GM12892 (cell line): ENCODE results near the gene ANKRD33.

Experiments
- POLR2A ChIP-seq: IDR thresholded peaks from 2 replicates; pipeline ENCODE4 v1.6.1; 2011; ENCODE audit warnings: low read depth, low read length, control low read depth
- TAF1 ChIP-seq: IDR thresholded peaks from 2 replicates; pipeline ENCODE4 v1.6.1; 2011; ENCODE audit warnings: low read depth, mild to moderate bottlenecking, control low read depth, low read length, borderline replicate concordance

DNA sequence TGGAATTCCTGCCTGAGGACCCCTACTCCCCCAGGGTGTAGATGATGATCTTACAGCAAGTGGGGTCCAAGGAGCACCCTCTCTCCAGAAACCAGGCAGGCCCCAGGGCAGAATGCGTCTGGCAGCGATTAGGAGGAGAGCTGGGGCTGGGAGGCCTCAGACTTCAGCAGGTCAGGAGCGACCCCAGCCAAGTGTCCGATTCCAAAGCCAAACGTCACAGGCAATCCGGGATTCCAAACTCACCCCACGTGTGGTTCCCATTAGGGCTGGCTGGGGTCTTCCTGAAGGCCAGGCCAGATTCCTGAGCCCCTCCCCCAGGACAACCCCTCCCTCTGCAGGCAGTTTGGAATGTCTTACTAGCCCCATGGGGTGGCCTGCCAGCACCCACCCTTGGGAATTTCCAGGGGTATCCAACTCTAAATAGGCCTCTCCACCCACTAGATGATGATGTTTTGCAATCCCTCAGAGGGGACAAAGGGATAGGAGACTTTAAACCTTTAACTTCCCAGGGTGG is 22.1 kb upstream of the ANKRD33 start:
- TF ChIP-seq TAF1 (no peak), POLR2A (no peak)
